DMS 273 (cell line): Measurements from ENCODE around the gene FN3KRP.

Source experiments
- DNase-seq: peaks from one replicate; lab custom pipeline; 2025; ENCODE audit not compliant: unreplicated experiment; lab: John Stamatoyannopoulos, UW

Gene FN3KRP

GRCh38 chr17:82716203-82717010 lies at the start of gene FN3KRP:
TSS of gene FN3KRP (plus strand) at chr17:82716706. CDS start at chr17:82716756, 50 bp downstream.
- peak; percentile 98 for DNase-seq

GRCh38 chr17:82666931-82667667 lies 49.4 kb upstream of the FN3KRP start:
- no peak for DNase-seq

- DNase-seq = no peak
Measured at GRCh38 chr17:82667668-82668000, 48.9 kb upstream of the FN3KRP start.

GRCh38 chr17:82668024-82668630 lies 48.4 kb upstream of the FN3KRP start:
- no peak for DNase-seq

- DNase-seq = peak; percentile 44
Measured at GRCh38 chr17:82668631-82669099, 47.8 kb upstream of the FN3KRP start.

GRCh38 chr17:82670661-82671450 lies 45.6 kb upstream of the FN3KRP start:
- DNase-seq = no peak

- DNase-seq = no peak
Measured at GRCh38 chr17:82674656-82675475, 41.6 kb upstream of the FN3KRP start.

GRCh38 chr17:82675476-82676245 lies 40.8 kb upstream of the FN3KRP start:
- no peak for DNase-seq

- no peak for DNase-seq
Measured at GRCh38 chr17:82677353-82677925, 39.1 kb upstream of the FN3KRP start.

GRCh38 chr17:82678265-82678891 lies 38.1 kb upstream of the FN3KRP start:
- DNase-seq = no peak

- no peak for DNase-seq
Measured at GRCh38 chr17:82679586-82680465, 36.7 kb upstream of the FN3KRP start.

GRCh38 chr17:82681547-82681946 lies 35.0 kb upstream of the FN3KRP start:
- no peak for DNase-seq

- no peak for DNase-seq
Measured at GRCh38 chr17:82683534-82683933, 33.0 kb upstream of the FN3KRP start.

- DNase-seq = no peak
Measured at GRCh38 chr17:82684228-82684841, 32.2 kb upstream of the FN3KRP start.

- no peak for DNase-seq
Measured at GRCh38 chr17:82685291-82685690, 31.2 kb upstream of the FN3KRP start.

GRCh38 chr17:82686366-82687324 lies 29.9 kb upstream of the FN3KRP start:
- DNase-seq = no peak
